ENCODE data around the gene SNX30.

SNX30 gene

GRCh38 chr9:112783551-112783954 is 33.0 kb downstream of the SNX30 start:
- DNase-seq (ENCODE audit: low read depth) = no peak

- no peak for DNase-seq (ENCODE audit: low read depth)
Observed at GRCh38 chr9:112784020-112784785, 33.6 kb downstream of the SNX30 start.

GRCh38 chr9:112785986-112786385 is 35.4 kb downstream of the SNX30 start:
- DNase-seq (ENCODE audit: low read depth) = no peak

- DNase-seq (ENCODE audit: low read depth) = no peak
Observed at GRCh38 chr9:112786829-112787520, 36.4 kb downstream of the SNX30 start.

GRCh38 chr9:112787978-112788377 is 37.4 kb downstream of the SNX30 start:
- no peak for DNase-seq (ENCODE audit: low read depth)

GRCh38 chr9:112789473-112789872 is 38.9 kb downstream of the SNX30 start:
- DNase-seq (ENCODE audit: low read depth) = no peak

- DNase-seq (ENCODE audit: low read depth) = no peak
Observed at GRCh38 chr9:112789891-112790774, 39.6 kb downstream of the SNX30 start.

GRCh38 chr9:112792670-112793069 is 42.1 kb downstream of the SNX30 start:
- no peak for DNase-seq (ENCODE audit: low read depth)

GRCh38 chr9:112793213-112793810 is 42.8 kb downstream of the SNX30 start:
- peak; percentile 68 for DNase-seq (ENCODE audit: low read depth)

GRCh38 chr9:112794731-112795130 is 44.2 kb downstream of the SNX30 start:
- DNase-seq (ENCODE audit: low read depth) = no peak

- no peak for DNase-seq (ENCODE audit: low read depth)
Observed at GRCh38 chr9:112795921-112796320, 45.4 kb downstream of the SNX30 start.

- DNase-seq (ENCODE audit: low read depth) = no peak
Observed at GRCh38 chr9:112796485-112796884, 45.9 kb downstream of the SNX30 start.

- DNase-seq (ENCODE audit: low read depth) = no peak
Observed at GRCh38 chr9:112809351-112809848, 58.8 kb downstream of the SNX30 start.

GRCh38 chr9:112809906-112810305 is 59.3 kb downstream of the SNX30 start:
- DNase-seq (ENCODE audit: low read depth) = no peak

- DNase-seq (ENCODE audit: low read depth) = no peak
Observed at GRCh38 chr9:112810696-112811490, 60.3 kb downstream of the SNX30 start.

- no peak for DNase-seq (ENCODE audit: low read depth)
Observed at GRCh38 chr9:112811518-112811917, 61.0 kb downstream of the SNX30 start.

- no peak for DNase-seq (ENCODE audit: low read depth)
Observed at GRCh38 chr9:112815868-112816267, 65.3 kb downstream of the SNX30 start.

GRCh38 chr9:112817860-112818203 is 67.3 kb downstream of the SNX30 start:
- DNase-seq (ENCODE audit: low read depth) = no peak

- DNase-seq (ENCODE audit: low read depth) = no peak
Observed at GRCh38 chr9:112819635-112820496, 69.3 kb downstream of the SNX30 start.

GRCh38 chr9:112820881-112821280 is 70.3 kb downstream of the SNX30 start:
- no peak for DNase-seq (ENCODE audit: low read depth)
